Activated gamma-delta T cell (primary cell): ENCODE data around the gene SYMPK.
A peak's percentile ranks its signal among the peaks of the same experiment; 100 is the strongest.
"Not testable (repeated sequence)": the region's sequence is repeated elsewhere in the genome, so short reads cannot be mapped to it uniquely, and the experiment has no call there.

Source experiments
- DNase-seq: peaks from one replicate; lab custom pipeline; 2025; lab: John Stamatoyannopoulos, UW

The SYMPK gene

GRCh38 chr19:45804140-45804958 is 58.6 kb downstream of the SYMPK start:
- DNase-seq: no peak

- DNase-seq: no peak
Observed at GRCh38 chr19:45801603-45802175, 61.3 kb downstream of the SYMPK start.

GRCh38 chr19:45800070-45800553 is 62.8 kb downstream of the SYMPK start:
- no peak for DNase-seq

GRCh38 chr19:45799541-45799940 is 63.4 kb downstream of the SYMPK start:
- DNase-seq: not testable (repeated sequence)

GRCh38 chr19:45798995-45799517 is 63.9 kb downstream of the SYMPK start:
- DNase-seq: no peak

- DNase-seq: no peak
Observed at GRCh38 chr19:45794627-45795026, 68.3 kb downstream of the SYMPK start.

- DNase-seq: no peak
Observed at GRCh38 chr19:45793876-45794275, 69.1 kb downstream of the SYMPK start.

- no peak for DNase-seq
Observed at GRCh38 chr19:45793178-45793564, 69.8 kb downstream of the SYMPK start.

- peak; percentile 99 for DNase-seq
Observed at GRCh38 chr19:45792470-45793177, 70.3 kb downstream of the SYMPK start, which contains the start of gene DMWD. TSS of gene DMWD (minus strand) at chr19:45792845. CDS start at chr19:45792756, 89 bp downstream.

GRCh38 chr19:45791744-45792469 is 71.0 kb downstream of the SYMPK start:
- DNase-seq: no peak

- no peak for DNase-seq
Observed at GRCh38 chr19:45790942-45791341, 72.0 kb downstream of the SYMPK start.

- no peak for DNase-seq
Observed at GRCh38 chr19:45789035-45789786, 73.7 kb downstream of the SYMPK start.

- DNase-seq: no peak
Observed at GRCh38 chr19:45786533-45786894, 76.4 kb downstream of the SYMPK start.

GRCh38 chr19:45785781-45786532 is 77.0 kb downstream of the SYMPK start:
- DNase-seq: no peak

- DNase-seq: no peak
Observed at GRCh38 chr19:45785097-45785496, 77.8 kb downstream of the SYMPK start.

- DNase-seq: no peak
Observed at GRCh38 chr19:45784096-45784495, 78.9 kb downstream of the SYMPK start.

GRCh38 chr19:45782820-45783785 is 79.8 kb downstream of the SYMPK start:
- no peak for DNase-seq

- DNase-seq: no peak
Observed at GRCh38 chr19:45782162-45782691, 80.7 kb downstream of the SYMPK start, which contains the start of gene DMPK. TSS of gene DMPK (minus strand) at chr19:45782490. CDS start at chr19:45782352, 138 bp downstream.
